HepG2 (cell line): ENCODE measurements around the gene COPZ2. TPM values are rescaled to one million over a fixed set of nuclear protein-coding genes. Genes with fewer than 3 reads are reported as not detected.

Source experiments
- E2F5 ChIP-seq: sonication (generic); formaldehyde crosslinking; conservative IDR thresholded peaks from 2 replicates; pipeline ENCODE4 v1.4.0; 2020; ENCODE audit warnings: missing genetic modification reagents
- ZHX1 ChIP-seq: sonication (generic); formaldehyde crosslinking; IDR thresholded peaks from 2 replicates; pipeline ENCODE4 v1.8.1; 2022; ENCODE audit warnings: low read depth, mild to moderate bottlenecking, missing genetic modification reagents
- ZNF407 ChIP-seq: sonication (generic); formaldehyde crosslinking; IDR thresholded peaks from one replicate; pipeline ENCODE4 v1.5.1; 2020; ENCODE audit warnings: mild to moderate bottlenecking, missing genetic modification reagents; ENCODE audit errors: not compliant biosample characterization
- polyA plus RNA-seq, 8 experiments: library from polyadenylated mRNA; depleted of rRNA in 3 of 8; stranded (reverse) in 7 of 8; unstranded in 1 of 8; fragments of >200 nt; fragmentation: Illumina TruSeq in 4 of 8; extraction: Trizol in 4 of 8; gene quantifications; 2 replicates each; pipeline versions ENCODE4 v1.2.1 to v1.2.3, GENCODE V29; 2011 to 2016; ENCODE audit warnings: low read depth in 4 of 8, missing spikeins in 1 of 8, mixed read lengths in 1 of 8; ENCODE audit not compliant: insufficient read depth in 1 of 8
- total RNA-seq, 5 experiments: library from RNA; depleted of rRNA; stranded (reverse); fragments of >200 nt; fragmentation: Illumina TruSeq; extraction: Trizol; gene quantifications; 2 replicates each; pipeline ENCODE4 v1.2.3, GENCODE V29; 2016; ENCODE audit warnings: low read depth in 1 of 5
- TF ChIP-seq, protein P1 (sequence below): sonication (generic); formaldehyde crosslinking; IDR thresholded peaks from 2 replicates; pipeline ENCODE4 v1.8.1; 2023; ENCODE audit warnings: mild to moderate bottlenecking, missing genetic modification reagents
- TF ChIP-seq, protein P2 (sequence below): sonication (generic); formaldehyde crosslinking; conservative IDR thresholded peaks from 2 replicates; pipeline ENCODE4 v1.8.0; 2022; ENCODE audit warnings: low read depth, missing genetic modification reagents
- TF ChIP-seq, protein P3 (sequence below): IDR thresholded peaks from 2 replicates; pipeline ENCODE4 v1.6.1; 2016; ENCODE audit warnings: mild to moderate bottlenecking

Gene COPZ2
- total and polyA plus RNA-seq, 2 of the 13 experiments (the other 11 are each of a cell fraction or from before 2014, with no cell fraction given) = 0.61 to 1.5 TPM

DNA sequence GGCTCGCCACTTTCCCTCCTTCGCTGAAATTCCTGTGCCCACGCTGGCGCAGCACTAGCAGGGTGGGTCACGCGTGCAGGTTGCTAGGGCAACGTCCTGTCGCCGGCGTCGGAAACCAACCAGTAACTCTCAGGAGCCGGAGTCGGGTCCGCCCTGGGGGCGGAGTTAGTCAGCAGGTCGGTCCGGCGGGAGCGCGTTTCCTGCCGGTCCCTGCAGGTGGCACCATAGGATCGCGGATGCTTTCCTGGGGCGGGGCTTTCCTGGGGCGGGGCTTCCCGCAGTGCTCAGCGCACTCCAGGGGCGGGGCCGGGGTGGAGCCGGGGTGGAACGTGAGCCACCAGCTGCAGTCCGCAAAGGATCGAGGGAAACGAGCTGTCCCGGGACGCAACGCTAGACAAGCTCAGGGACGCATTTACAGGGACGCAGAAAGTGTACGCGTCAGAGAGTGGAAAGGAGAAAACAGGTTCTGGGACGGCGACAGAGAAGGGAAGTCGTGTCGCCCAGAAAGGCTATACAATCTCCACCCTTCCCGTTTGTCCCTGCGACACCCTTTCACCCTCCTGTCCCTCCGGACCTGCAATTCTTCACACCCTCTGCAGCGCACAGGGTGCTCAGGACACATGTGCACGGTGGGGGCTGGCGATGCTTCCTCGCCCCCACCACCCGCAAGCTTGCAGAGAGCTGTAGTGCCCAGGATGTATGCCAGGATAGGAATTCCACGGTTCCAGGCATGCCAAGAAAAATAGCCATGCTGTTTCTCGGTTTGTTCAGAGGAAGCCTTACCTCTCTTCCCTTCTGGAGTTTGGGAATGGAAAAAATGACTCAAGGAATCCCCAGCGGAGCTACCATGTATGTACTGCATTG, 12.3 kb downstream of the COPZ2 start (continued):
- peak; percentile 34 for TF ChIP-seq ZNF407 (CRISPR knock-in tag)
- 0 out of 2 replicates have a peak, but pooled peaks have one; percentile 43 for TF ChIP-seq E2F5 (CRISPR knock-in tag)
- TF ChIP-seq, protein P1, sequence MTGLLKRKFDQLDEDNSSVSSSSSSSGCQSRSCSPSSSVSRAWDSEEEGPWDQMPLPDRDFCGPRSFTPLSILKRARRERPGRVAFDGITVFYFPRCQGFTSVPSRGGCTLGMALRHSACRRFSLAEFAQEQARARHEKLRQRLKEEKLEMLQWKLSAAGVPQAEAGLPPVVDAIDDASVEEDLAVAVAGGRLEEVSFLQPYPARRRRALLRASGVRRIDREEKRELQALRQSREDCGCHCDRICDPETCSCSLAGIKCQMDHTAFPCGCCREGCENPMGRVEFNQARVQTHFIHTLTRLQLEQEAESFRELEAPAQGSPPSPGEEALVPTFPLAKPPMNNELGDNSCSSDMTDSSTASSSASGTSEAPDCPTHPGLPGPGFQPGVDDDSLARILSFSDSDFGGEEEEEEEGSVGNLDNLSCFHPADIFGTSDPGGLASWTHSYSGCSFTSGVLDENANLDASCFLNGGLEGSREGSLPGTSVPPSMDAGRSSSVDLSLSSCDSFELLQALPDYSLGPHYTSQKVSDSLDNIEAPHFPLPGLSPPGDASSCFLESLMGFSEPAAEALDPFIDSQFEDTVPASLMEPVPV (CRISPR knock-in tag) = no peak
- TF ChIP-seq, protein P2, sequence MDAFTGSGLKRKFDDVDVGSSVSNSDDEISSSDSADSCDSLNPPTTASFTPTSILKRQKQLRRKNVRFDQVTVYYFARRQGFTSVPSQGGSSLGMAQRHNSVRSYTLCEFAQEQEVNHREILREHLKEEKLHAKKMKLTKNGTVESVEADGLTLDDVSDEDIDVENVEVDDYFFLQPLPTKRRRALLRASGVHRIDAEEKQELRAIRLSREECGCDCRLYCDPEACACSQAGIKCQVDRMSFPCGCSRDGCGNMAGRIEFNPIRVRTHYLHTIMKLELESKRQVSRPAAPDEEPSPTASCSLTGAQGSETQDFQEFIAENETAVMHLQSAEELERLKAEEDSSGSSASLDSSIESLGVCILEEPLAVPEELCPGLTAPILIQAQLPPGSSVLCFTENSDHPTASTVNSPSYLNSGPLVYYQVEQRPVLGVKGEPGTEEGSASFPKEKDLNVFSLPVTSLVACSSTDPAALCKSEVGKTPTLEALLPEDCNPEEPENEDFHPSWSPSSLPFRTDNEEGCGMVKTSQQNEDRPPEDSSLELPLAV = no peak
- TF ChIP-seq, protein P3, sequence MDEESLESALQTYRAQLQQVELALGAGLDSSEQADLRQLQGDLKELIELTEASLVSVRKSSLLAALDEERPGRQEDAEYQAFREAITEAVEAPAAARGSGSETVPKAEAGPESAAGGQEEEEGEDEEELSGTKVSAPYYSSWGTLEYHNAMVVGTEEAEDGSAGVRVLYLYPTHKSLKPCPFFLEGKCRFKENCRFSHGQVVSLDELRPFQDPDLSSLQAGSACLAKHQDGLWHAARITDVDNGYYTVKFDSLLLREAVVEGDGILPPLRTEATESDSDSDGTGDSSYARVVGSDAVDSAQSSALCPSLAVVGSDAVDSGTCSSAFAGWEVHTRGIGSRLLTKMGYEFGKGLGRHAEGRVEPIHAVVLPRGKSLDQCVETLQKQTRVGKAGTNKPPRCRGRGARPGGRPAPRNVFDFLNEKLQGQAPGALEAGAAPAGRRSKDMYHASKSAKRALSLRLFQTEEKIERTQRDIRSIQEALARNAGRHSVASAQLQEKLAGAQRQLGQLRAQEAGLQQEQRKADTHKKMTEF (CRISPR knock-in tag) = peak; percentile 37; the same call in 1 of the 2 replicates
- TF ChIP-seq ZHX1 (CRISPR knock-in tag) = no peak; the same call in 1 of the 2 replicates
